Activated CD4-positive, alpha-beta T cell treated with anti-CD3 and anti-CD28 coated beads, Interleukin-2, amount 50 U/mL, for 48 hours (primary cell): ENCODE data around the gene GPR15.
"Not testable (repeated sequence)": the region's sequence is repeated elsewhere in the genome, so short reads cannot be mapped to it uniquely, and the experiment has no call there.

Source experiments
- DNase-seq, 2 experiments: peaks; one replicate each; pipeline ENCODE4 v3.0.0-alpha.2; 2020

Gene GPR15

GRCh38 chr3:98559769-98560168 is 28.0 kb downstream of the GPR15 start:
- not testable (repeated sequence) for DNase-seq

- no peak for DNase-seq
Measured at GRCh38 chr3:98560911-98561310, 29.1 kb downstream of the GPR15 start.

- no peak for DNase-seq
Measured at GRCh38 chr3:98561727-98562521, 30.1 kb downstream of the GPR15 start.

GRCh38 chr3:98563661-98564281 is 32.0 kb downstream of the GPR15 start:
- no peak for DNase-seq

- DNase-seq: no peak
Measured at GRCh38 chr3:98564282-98565005, 32.7 kb downstream of the GPR15 start.

- no peak for DNase-seq
Measured at GRCh38 chr3:98565237-98565643, 33.5 kb downstream of the GPR15 start.

GRCh38 chr3:98565843-98566242 is 34.1 kb downstream of the GPR15 start:
- no peak for DNase-seq

- no peak for DNase-seq
Measured at GRCh38 chr3:98567666-98568270, 36.0 kb downstream of the GPR15 start.

- DNase-seq: no peak
Measured at GRCh38 chr3:98568402-98568801, 36.6 kb downstream of the GPR15 start.

GRCh38 chr3:98573181-98573728 is 41.5 kb downstream of the GPR15 start:
- no peak for DNase-seq

- DNase-seq: peak; percentile 43 to 57
Measured at GRCh38 chr3:98574132-98574531, 42.4 kb downstream of the GPR15 start.

- DNase-seq: no peak
Measured at GRCh38 chr3:98577178-98577895, 45.6 kb downstream of the GPR15 start.

- no peak for DNase-seq
Measured at GRCh38 chr3:98580401-98581386, 48.9 kb downstream of the GPR15 start.

GRCh38 chr3:98581474-98581873 is 49.7 kb downstream of the GPR15 start:
- DNase-seq: no peak

- no peak for DNase-seq
Measured at GRCh38 chr3:98582042-98582441, 50.3 kb downstream of the GPR15 start.

GRCh38 chr3:98583766-98584165 is 52.0 kb downstream of the GPR15 start:
- DNase-seq: no peak
